Measurements from ENCODE around the gene OR10H1. TPM values are rescaled to one million over a fixed set of nuclear protein-coding genes. Genes with fewer than 3 reads are reported as not detected.

Gene OR10H1
- total and polyA plus RNA-seq, 8 donors = 0.03 TPM; not detected in 7

- Histone ChIP-seq H3K4me1 (no peaks in the 10 kb centered on the region), H3K27me3 (no peaks in the 10 kb centered on the region), H3K9me3 (no peaks in the 10 kb centered on the region), H3K36me3 (no peaks in the 10 kb centered on the region), H3K27ac (no peak overlapping the region), H3K4me3 (no peak overlapping the region)
- 67 to 78% methylated on average over 5 of the region's 5 CpGs for WGBS, 2 donors
- intact Hi-C loops (cut with DNase I) = no loop called here
- no peak for TF ChIP-seq CTCF (IDR thresholded peaks at IDR 0.05)
- FAIRE-seq (no peak), DNase-seq (no peak), ATAC-seq (no peak)
These were observed 33.8 kb downstream of the OR10H1 start for GRCh38 chr19:15781661-15782060.

GRCh38 chr19:15780610-15781418 lies 34.6 kb downstream of the OR10H1 start:
- H3K4me3 ChIP-seq = no peak overlapping the region
- H3K9me3 ChIP-seq = no peaks in the 10 kb centered on the region
- peak overlapping the region in 3 of 4 donors; percentile 16 to 68 (median 50) for H3K27ac ChIP-seq
- no peaks in the 10 kb centered on the region for H3K36me3 ChIP-seq
- no peaks in the 10 kb centered on the region for H3K4me1 ChIP-seq
- ATAC-seq (peak in 3 of 4 donors; percentile 7 to 40 (median 15)), DNase-seq (peak in 1 of 6 donors; percentile 12), FAIRE-seq (no peak)
- TF ChIP-seq CTCF (IDR thresholded peaks at IDR 0.05) = no peak
- intact Hi-C loops (cut with DNase I) = no loop called here
- WGBS, 2 donors = 75 to 81% methylated on average over 7 of the region's 7 CpGs
- H3K27me3 ChIP-seq = no peaks in the 10 kb centered on the region

- FAIRE-seq (no peak), DNase-seq (peak; percentile 61 to 85 (median 74)), ATAC-seq (peak; percentile 68 to 90 (median 87))
- 16 to 18% methylated on average over 9 to 10 of the region's 10 CpGs for WGBS, 2 donors
- H3K27ac ChIP-seq = peak overlapping the region in 3 of 4 donors; percentile 22 to 68 (median 50)
- TF ChIP-seq CTCF (IDR thresholded peaks at IDR 0.05) = no peak
- no peaks in the 10 kb centered on the region for H3K4me1 ChIP-seq
- intact Hi-C loops (cut with DNase I) = no loop called here
- H3K9me3 ChIP-seq = no peaks in the 10 kb centered on the region
- no peaks in the 10 kb centered on the region for H3K36me3 ChIP-seq
- H3K4me3 ChIP-seq = no peak overlapping the region
- no peaks in the 10 kb centered on the region for H3K27me3 ChIP-seq
These were observed 35.5 kb downstream of the OR10H1 start for GRCh38 chr19:15779756-15780476.

GRCh38 chr19:15776991-15777970 lies 38.2 kb downstream of the OR10H1 start:
- Histone ChIP-seq H3K9me3 (no peaks in the 10 kb centered on the region), H3K36me3 (no peaks in the 10 kb centered on the region), H3K27me3 (no peaks in the 10 kb centered on the region), H3K4me1 (no peaks in the 10 kb centered on the region), H3K27ac (no peak overlapping the region), H3K4me3 (no peak overlapping the region)
- no peak for TF ChIP-seq CTCF (IDR thresholded peaks at IDR 0.05)
- ATAC-seq (no peak), DNase-seq (no peak), FAIRE-seq (no peak)
- intact Hi-C loops (cut with DNase I) = no loop called here
- WGBS, 2 donors = 42 to 56% methylated on average over 9 of the region's 9 CpGs
